ENCODE results near the gene FGF18.
"Not testable (repeated sequence)": the region's sequence is repeated elsewhere in the genome, so short reads cannot be mapped to it uniquely, and the experiment has no call there.

FGF18 gene

GRCh38 chr5:171497494-171497893 is 78.0 kb downstream of the FGF18 start:
- DNase-seq (ENCODE audit: low read depth in 2 of 2): not testable (repeated sequence)

GRCh38 chr5:171498166-171498565 is 78.7 kb downstream of the FGF18 start:
- DNase-seq (ENCODE audit: low read depth in 2 of 2): no peak

- DNase-seq (ENCODE audit: low read depth in 2 of 2): no peak
These were observed 80.2 kb downstream of the FGF18 start for GRCh38 chr5:171499611-171500010.

DNA sequence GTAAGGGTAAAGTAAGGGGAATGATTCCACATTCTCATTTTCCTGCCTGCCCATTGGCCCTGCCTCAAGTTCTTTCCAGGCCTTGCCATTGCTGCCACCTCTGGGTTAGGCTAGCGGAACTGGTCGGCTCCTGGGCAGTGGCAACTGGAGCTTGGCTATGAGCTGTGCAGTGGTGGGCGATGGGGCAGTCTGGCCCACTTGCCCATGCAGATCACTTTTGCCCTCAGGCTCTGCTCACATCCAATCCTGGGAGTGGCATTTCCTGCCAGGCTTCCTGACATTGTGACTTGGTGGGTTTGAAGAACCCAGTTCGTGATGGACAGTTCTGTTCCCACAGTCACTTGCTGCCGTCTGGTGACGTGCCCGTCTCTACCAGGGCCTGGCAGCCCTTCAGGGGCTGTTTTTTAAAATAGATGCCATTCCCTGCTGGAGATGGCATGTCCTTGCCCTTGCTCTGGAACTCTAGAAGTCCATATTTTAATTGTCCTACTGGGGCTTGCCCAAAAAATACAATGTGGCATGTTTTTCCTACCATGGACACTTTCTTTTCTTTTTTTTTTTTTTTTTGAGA is 86.1 kb downstream of the FGF18 start:
- DNase-seq (ENCODE audit: low read depth in 2 of 2): no peak

GRCh38 chr5:171506951-171507350 is 87.5 kb downstream of the FGF18 start:
- DNase-seq (ENCODE audit: low read depth in 2 of 2): no peak
